HG03457 (cell line): Measurements from ENCODE around the gene EXT2.

Experiments
- ATAC-seq: cut with Tn5 transposase; IDR thresholded peaks from one replicate; pipeline ENCODE4 v1.9.1; 2021; ENCODE audit warnings: moderate number of reproducible peaks; ENCODE audit not compliant: unreplicated experiment

Gene EXT2

GRCh38 chr11:44198146-44198724, 102.8 kb downstream of the EXT2 start:
- ATAC-seq = no peak

- ATAC-seq = no peak
Measured at GRCh38 chr11:44199298-44199697, 103.8 kb downstream of the EXT2 start.

- no peak for ATAC-seq
Measured at GRCh38 chr11:44199816-44200215, 104.3 kb downstream of the EXT2 start.

GRCh38 chr11:44203270-44204043, 108.0 kb downstream of the EXT2 start:
- ATAC-seq = no peak

GRCh38 chr11:44205352-44205751, 109.9 kb downstream of the EXT2 start:
- ATAC-seq = no peak

- no peak for ATAC-seq
Measured at GRCh38 chr11:44205836-44206235, 110.4 kb downstream of the EXT2 start.

- ATAC-seq = no peak
Measured at GRCh38 chr11:44207292-44207691, 111.8 kb downstream of the EXT2 start.

GRCh38 chr11:44208976-44209603, 113.6 kb downstream of the EXT2 start:
- ATAC-seq = no peak

GRCh38 chr11:44212128-44212527, 116.7 kb downstream of the EXT2 start:
- no peak for ATAC-seq

- no peak for ATAC-seq
Measured at GRCh38 chr11:44213148-44213547, 117.7 kb downstream of the EXT2 start.

GRCh38 chr11:44217432-44217831, 122.0 kb downstream of the EXT2 start:
- no peak for ATAC-seq

- no peak for ATAC-seq
Measured at GRCh38 chr11:44219830-44220796, 124.6 kb downstream of the EXT2 start.

GRCh38 chr11:44221456-44221855, 126.0 kb downstream of the EXT2 start:
- no peak for ATAC-seq

GRCh38 chr11:44221992-44222391, 126.5 kb downstream of the EXT2 start:
- no peak for ATAC-seq

GRCh38 chr11:44223238-44223637, 127.8 kb downstream of the EXT2 start:
- ATAC-seq = no peak

GRCh38 chr11:44224867-44225501, 129.5 kb downstream of the EXT2 start:
- ATAC-seq = no peak

- no peak for ATAC-seq
Measured at GRCh38 chr11:44226490-44226889, 131.0 kb downstream of the EXT2 start.

GRCh38 chr11:44226945-44227344, 131.5 kb downstream of the EXT2 start:
- no peak for ATAC-seq

GRCh38 chr11:44228379-44228778, 132.9 kb downstream of the EXT2 start:
- no peak for ATAC-seq

- ATAC-seq = no peak
Measured at GRCh38 chr11:44229098-44229497, 133.6 kb downstream of the EXT2 start.

GRCh38 chr11:44229624-44230023, 134.1 kb downstream of the EXT2 start:
- no peak for ATAC-seq
